A549 (cell line): ENCODE results near the gene RAB9A. TPM values are rescaled to one million over a fixed set of nuclear protein-coding genes. Genes with fewer than 3 reads are reported as not detected.

Experiments
- ATAC-seq, 2 experiments: fragments of 200-7000 bp in 1 of 2; fragments of >200 bp in 1 of 2; cut with Nextera tagmentation in 1 of 2; cut with Tn5 transposase in 1 of 2; 3 replicates each; pipeline versions ENCODE4 v1.8.0 to v1.9.1; 2018 to 2020; ENCODE audit warnings: mild to moderate bottlenecking in 1 of 2, moderate library complexity in 1 of 2
- CTCF ChIA-PET: fragments of 300-600 bp; sonication (Branson Sonifier 250); formaldehyde crosslinking; extraction: SDS; loops from one replicate; lab custom pipeline; 2021; ENCODE audit warnings: antibody characterized with exemption, inconsistent platforms; lab: Yijun Ruan, JAX
- POLR2A ChIA-PET: fragments of 350-600 bp; formaldehyde crosslinking; extraction: SDS; loops from one replicate; lab custom pipeline; 2021; ENCODE audit warnings: antibody characterized with exemption, inconsistent platforms; lab: Yijun Ruan, JAX
- DNase-seq, 2 experiments: peaks; one replicate each; pipeline versions ENCODE4 v3.0.0 to v3.0.0-alpha.2; 2011 to 2016; ENCODE audit warnings: low read depth in 1 of 2, low spot score in 1 of 2
- FAIRE-seq: peaks from 2 replicates; lab custom pipeline; 2011; peaks lifted over from hg19 to GRCh38; lab: Jason Lieb, UNC
- H3K27ac ChIP-seq, 2 experiments: fragments of >200 bp; sonication (Bioruptor Twin); formaldehyde crosslinking; 3 replicates each; pipeline ENCODE4 v1.5.1; 2016 to 2017
- H3K4me1 ChIP-seq: fragments of >200 bp; sonication (Bioruptor Twin); formaldehyde crosslinking; 3 replicates; pipeline ENCODE4 v1.6.1; 2016
- H3K4me2 ChIP-seq: fragments of >200 bp; sonication (Bioruptor Twin); formaldehyde crosslinking; 3 replicates; pipeline ENCODE4 v1.6.1; 2016
- H3K4me3 ChIP-seq: fragments of >200 bp; sonication (Bioruptor Twin); formaldehyde crosslinking; 3 replicates; pipeline ENCODE4 v1.5.1; 2016
- H3K9me3 ChIP-seq: fragments of >200 bp; sonication (Bioruptor Twin); formaldehyde crosslinking; 3 replicates; pipeline ENCODE4 v1.6.1; 2016
- ATOH8 ChIP-seq: fragments of 250-450 bp; sonication (Bioruptor Pico); IDR thresholded peaks from 2 replicates; pipeline ENCODE4 v1.5.0; 2020; ENCODE audit warnings: low read depth, mild to moderate bottlenecking, moderate library complexity
- BHLHE40 ChIP-seq: IDR thresholded peaks from 2 replicates; pipeline ENCODE4 v1.6.1; 2012; ENCODE audit warnings: low read depth, low read length, inconsistent platforms
- CEBPB ChIP-seq, 2 experiments: fragments of >200 bp in 1 of 2; sonication (Bioruptor Twin) in 1 of 2; formaldehyde crosslinking in 1 of 2; IDR thresholded peaks; 2 replicates each; pipeline ENCODE4 v1.6.1; 2012 to 2016
- CHD2 ChIP-seq: fragments of 150-350 bp; IDR thresholded peaks from 2 replicates; pipeline ENCODE4 v1.6.1; 2014; ENCODE audit warnings: low read length; ENCODE audit not compliant: partially characterized antibody
- CHD4 ChIP-seq: fragments of 200-600 bp; sonication (generic); IDR thresholded peaks from 2 replicates; pipeline ENCODE4 v1.6.1; 2016; ENCODE audit warnings: antibody characterized with exemption, mild to moderate bottlenecking, borderline replicate concordance
- EHF ChIP-seq: fragments of 250-450 bp; sonication (Bioruptor Pico); IDR thresholded peaks from 2 replicates; pipeline ENCODE4 v1.5.0; 2020; ENCODE audit warnings: mild to moderate bottlenecking
- EP300 ChIP-seq, 2 experiments: fragments of >200 bp; sonication (Bioruptor Twin); formaldehyde crosslinking; IDR thresholded peaks; 2 replicates in 1 of 2; 3 replicates in 1 of 2; pipeline ENCODE4 v1.6.1; 2016 to 2017
- ESRRA ChIP-seq: fragments of 150-350 bp; IDR thresholded peaks from 2 replicates; pipeline ENCODE4 v1.6.1; 2014; ENCODE audit warnings: mild to moderate bottlenecking, low read length, borderline replicate concordance
- FOSB ChIP-seq: fragments of 250-450 bp; sonication (Bioruptor Pico); IDR thresholded peaks from 2 replicates; pipeline ENCODE4 v1.5.0; 2020; ENCODE audit warnings: mild to moderate bottlenecking, moderate library complexity
- GATA3 ChIP-seq: IDR thresholded peaks from 2 replicates; pipeline ENCODE4 v1.6.1; 2012; ENCODE audit warnings: borderline replicate concordance
- HDAC2 ChIP-seq: fragments of 200-600 bp; sonication (generic); IDR thresholded peaks from 2 replicates; pipeline ENCODE4 v1.6.1; 2016
- HES2 ChIP-seq: fragments of >200 bp; sonication (Bioruptor Twin); formaldehyde crosslinking; IDR thresholded peaks from 2 replicates; pipeline ENCODE4 v1.6.1; 2016
- HOXB13 ChIP-seq: fragments of 250-450 bp; sonication (Bioruptor Pico); IDR thresholded peaks from 2 replicates; pipeline ENCODE4 v1.5.0; 2020; ENCODE audit warnings: low read depth, mild to moderate bottlenecking, moderate library complexity
- KDM5A ChIP-seq: fragments of 200-600 bp; sonication (generic); IDR thresholded peaks from 2 replicates; pipeline ENCODE4 v1.6.1; 2016; ENCODE audit warnings: antibody characterized with exemption, mild to moderate bottlenecking
- MAFK ChIP-seq: fragments of 450-650 bp; IDR thresholded peaks from 2 replicates; pipeline ENCODE4 v1.6.1; 2014; ENCODE audit not compliant: partially characterized antibody
- MAZ ChIP-seq: fragments of 150-350 bp; IDR thresholded peaks from 2 replicates; pipeline ENCODE4 v1.6.1; 2014; ENCODE audit warnings: antibody characterized with exemption, low read depth, low read length, borderline replicate concordance
- MYC ChIP-seq: IDR thresholded peaks from 2 replicates; pipeline ENCODE4 v1.6.1; 2012; ENCODE audit warnings: mild to moderate bottlenecking, inconsistent platforms, low read length, improper control_type of control experiment, borderline replicate concordance
- POLR2AphosphoS2 ChIP-seq: conservative IDR thresholded peaks from 2 replicates; pipeline ENCODE4 v1.6.1; 2012; ENCODE audit warnings: low read length, improper control_type of control experiment, inconsistent platforms
- RAD21 ChIP-seq, 2 experiments: fragments of >200 bp in 1 of 2; sonication (Bioruptor Twin) in 1 of 2; formaldehyde crosslinking in 1 of 2; IDR thresholded peaks in 1 of 2; conservative IDR thresholded peaks in 1 of 2; 2 replicates in 1 of 2; 3 replicates in 1 of 2; pipeline ENCODE4 v1.6.1; 2012 to 2018; ENCODE audit warnings: inconsistent platforms in 1 of 2
- RARB ChIP-seq: fragments of 250-450 bp; sonication (Bioruptor Pico); IDR thresholded peaks from 2 replicates; pipeline ENCODE4 v1.8.0; 2021; ENCODE audit warnings: mild to moderate bottlenecking, moderate library complexity
- RNF2 ChIP-seq: fragments of 200-600 bp; sonication (generic); IDR thresholded peaks from 2 replicates; pipeline ENCODE4 v1.6.1; 2016; ENCODE audit warnings: low read depth, mild to moderate bottlenecking, antibody characterized with exemption, moderate library complexity, borderline replicate concordance
- SMC3 ChIP-seq: fragments of >200 bp; sonication (Bioruptor Twin); formaldehyde crosslinking; IDR thresholded peaks from 3 replicates; pipeline ENCODE4 v1.6.1; 2018; ENCODE audit warnings: inconsistent platforms
- TP53 ChIP-seq: fragments of 250-450 bp; sonication (Bioruptor Pico); IDR thresholded peaks from 2 replicates; pipeline ENCODE4 v1.5.0; 2021; ENCODE audit warnings: mild to moderate bottlenecking, moderate library complexity
- USF2 ChIP-seq: fragments of 450-650 bp; IDR thresholded peaks from 2 replicates; pipeline ENCODE4 v1.6.1; 2014; ENCODE audit warnings: antibody characterized with exemption
- ZNF302 ChIP-seq: fragments of 250-450 bp; sonication (Bioruptor Pico); IDR thresholded peaks from 2 replicates; pipeline ENCODE4 v1.9.0; 2021; ENCODE audit warnings: inconsistent platforms, mild to moderate bottlenecking, moderate library complexity
- WGBS: methylation state at CpG from one replicate; pipeline ENCODE4 v1.1.6; 2017; ENCODE audit errors: missing lambda C conversion rate; 5-methylcytosine and 5-hydroxymethylcytosine counted together
- polyA plus RNA-seq, 4 experiments: library from polyadenylated mRNA; depleted of rRNA in 3 of 4; stranded (reverse); fragments of >200 nt; fragmentation: RNase III in 1 of 4; extraction: RNeasy Plus Mini Kit Qiagen cat#74134 plus additional on column Dnase treatment in 1 of 4; gene quantifications; 2 replicates in 3 of 4; 3 replicates in 1 of 4; pipeline ENCODE4 v1.2.3, GENCODE V29; 2011 to 2017
- TF ChIP-seq, protein P1 (sequence below): fragments of 250-450 bp; sonication (Bioruptor Pico); IDR thresholded peaks from 2 replicates; pipeline ENCODE4 v1.5.0; 2021; ENCODE audit warnings: mild to moderate bottlenecking, moderate library complexity, borderline replicate concordance
- TF ChIP-seq, protein P2 (sequence below): IDR thresholded peaks from 2 replicates; pipeline ENCODE4 v1.6.1; 2012
- TF ChIP-seq, protein P3 (sequence below): IDR thresholded peaks from 2 replicates; pipeline ENCODE4 v1.6.1; 2012; ENCODE audit warnings: low read depth, borderline replicate concordance

The RAB9A gene
- polyA plus RNA-seq, 2 of the 4 experiments (the other 2 are of a cell fraction): 26.0 to 39.0 TPM

GRCh38 chrX:13752646-13753045 is 63.7 kb downstream of the RAB9A start:
- POLR2A ChIA-PET: no interaction called here
- CTCF ChIA-PET: interaction anchor here (0.9 to 1.4 kb wide), 2 partner anchors 26 to 107 kb away, joined by 3 to 5 read pairs; no protein-coding TSS in a partner anchor
- Histone ChIP-seq H3K9me3 (no peaks in the 10 kb centered on the region), H3K27ac (no peak overlapping the region), H3K4me1 (no peaks in the 10 kb centered on the region), H3K4me2 (no peak overlapping the region), H3K4me3 (no peak overlapping the region)
- TF ChIP-seq MYC (no peak), RAD21 (conservative IDR thresholded peaks at IDR 0.05 in 1 of 2, IDR thresholded peaks at IDR 0.05 in 1 of 2) (no peak), HDAC2 (no peak), ATOH8 (CRISPR knock-in tag) (no peak), GATA3 (no peak), USF2 (no peak), EHF (CRISPR knock-in tag) (no peak), MAZ (no peak), SMC3 (no peak), CHD4 (no peak), KDM5A (no peak), POLR2AphosphoS2 (no peak), CHD2 (no peak), FOSB (CRISPR knock-in tag) (no peak), RNF2 (no peak), ZNF302 (CRISPR knock-in tag) (no peak), ESRRA (no peak)
- TF ChIP-seq, protein P1, sequence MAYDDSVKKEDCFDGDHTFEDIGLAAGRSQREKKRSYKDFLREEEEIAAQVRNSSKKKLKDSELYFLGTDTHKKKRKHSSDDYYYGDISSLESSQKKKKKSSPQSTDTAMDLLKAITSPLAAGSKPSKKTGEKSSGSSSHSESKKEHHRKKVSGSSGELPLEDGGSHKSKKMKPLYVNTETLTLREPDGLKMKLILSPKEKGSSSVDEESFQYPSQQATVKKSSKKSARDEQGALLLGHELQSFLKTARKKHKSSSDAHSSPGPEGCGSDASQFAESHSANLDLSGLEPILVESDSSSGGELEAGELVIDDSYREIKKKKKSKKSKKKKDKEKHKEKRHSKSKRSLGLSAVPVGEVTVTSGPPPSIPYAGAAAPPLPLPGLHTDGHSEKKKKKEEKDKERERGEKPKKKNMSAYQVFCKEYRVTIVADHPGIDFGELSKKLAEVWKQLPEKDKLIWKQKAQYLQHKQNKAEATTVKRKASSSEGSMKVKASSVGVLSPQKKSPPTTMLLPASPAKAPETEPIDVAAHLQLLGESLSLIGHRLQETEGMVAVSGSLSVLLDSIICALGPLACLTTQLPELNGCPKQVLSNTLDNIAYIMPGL: no peak
- TF ChIP-seq, protein P2, sequence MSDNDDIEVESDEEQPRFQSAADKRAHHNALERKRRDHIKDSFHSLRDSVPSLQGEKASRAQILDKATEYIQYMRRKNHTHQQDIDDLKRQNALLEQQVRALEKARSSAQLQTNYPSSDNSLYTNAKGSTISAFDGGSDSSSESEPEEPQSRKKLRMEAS: no peak
- TF ChIP-seq, protein P3, sequence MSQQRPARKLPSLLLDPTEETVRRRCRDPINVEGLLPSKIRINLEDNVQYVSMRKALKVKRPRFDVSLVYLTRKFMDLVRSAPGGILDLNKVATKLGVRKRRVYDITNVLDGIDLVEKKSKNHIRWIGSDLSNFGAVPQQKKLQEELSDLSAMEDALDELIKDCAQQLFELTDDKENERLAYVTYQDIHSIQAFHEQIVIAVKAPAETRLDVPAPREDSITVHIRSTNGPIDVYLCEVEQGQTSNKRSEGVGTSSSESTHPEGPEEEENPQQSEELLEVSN: no peak
- DNase-seq: no peak
- no peak for ATAC-seq
- 89% methylated on average over 3 of the region's 3 CpGs for WGBS
- no peak for FAIRE-seq

DNA sequence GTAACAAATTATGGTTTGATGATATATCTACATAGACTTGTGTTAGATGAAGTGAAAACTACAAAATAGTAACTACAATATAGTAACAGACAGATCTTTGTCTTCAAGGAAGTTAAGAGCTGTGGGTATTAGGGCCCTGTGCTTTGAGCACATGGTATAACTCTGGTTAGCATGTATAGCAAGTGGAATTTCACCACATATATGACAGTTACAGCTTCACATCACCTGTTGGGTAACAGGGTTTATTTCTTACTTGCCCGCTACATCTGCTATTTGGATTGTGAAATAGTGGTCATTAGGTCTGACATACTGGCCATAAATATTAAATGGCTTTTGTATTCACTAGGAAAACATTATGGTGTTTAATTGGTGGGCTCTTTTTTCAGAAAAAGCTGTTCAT is 65.8 kb downstream of the RAB9A start:
- 97% methylated on average over 1 of the region's 1 CpG for WGBS
- H3K4me2 ChIP-seq: no peak overlapping the region
- H3K9me3 ChIP-seq: no peaks in the 10 kb centered on the region
- CTCF ChIA-PET: interaction anchor here (1.3 kb wide), 2 partner anchors 8 to 277 kb away, joined by 4 to 5 read pairs; no protein-coding TSS in a partner anchor
- TF ChIP-seq SMC3 (no peak), MAFK (no peak), CHD2 (no peak), ESRRA (no peak), TP53 (CRISPR knock-in tag) (no peak), RAD21 (conservative IDR thresholded peaks at IDR 0.05 in 1 of 2, IDR thresholded peaks at IDR 0.05 in 1 of 2) (no peak), HES2 (no peak), HOXB13 (no peak), BHLHE40 (no peak), EP300 (IDR thresholded peaks at IDR 0.05) (no peak), GATA3 (no peak), CEBPB (IDR thresholded peaks at IDR 0.05) (no peak), RARB (no peak), EHF (CRISPR knock-in tag) (no peak), KDM5A (no peak), POLR2AphosphoS2 (no peak), MAZ (no peak), HDAC2 (no peak)
- TF ChIP-seq, protein P3: no peak
- TF ChIP-seq, all 56 proteins: peak for 0
- ATAC-seq: no peak
- Histone ChIP-seq H3K4me1 (no peaks in the 10 kb centered on the region), H3K4me3 (no peak overlapping the region), H3K27ac (no peak overlapping the region)
- FAIRE-seq: no peak
- POLR2A ChIA-PET: no interaction called here
- no peak for DNase-seq
